Urinary bladder (tissue), 4 donors: ENCODE results near the gene ZNF322. TPM values are rescaled to one million over a fixed set of nuclear protein-coding genes. Genes with fewer than 3 reads are reported as not detected.

ENCODE experiments used
- DNase-seq: peaks from one replicate; pipeline ENCODE4 v3.0.0-alpha.2; 2015; ENCODE audit errors: extremely low spot score
- H3K27ac ChIP-seq: one replicate; pipeline ENCODE4 v1.5.1; 2013; ENCODE audit warnings: low read depth, mild to moderate bottlenecking, moderate library complexity
- H3K36me3 ChIP-seq: one replicate; pipeline ENCODE4 v1.6.1; 2013; ENCODE audit warnings: mild to moderate bottlenecking, moderate library complexity; ENCODE audit not compliant: insufficient read depth
- H3K4me1 ChIP-seq: one replicate; pipeline ENCODE4 v1.6.1; 2013; ENCODE audit warnings: mild to moderate bottlenecking, moderate library complexity; ENCODE audit not compliant: insufficient read depth
- H3K4me3 ChIP-seq: one replicate; pipeline ENCODE4 v1.5.1; 2013; ENCODE audit warnings: low read depth, low read length
- WGBS: extraction: QIAGEN DNeasy Blood & Tissue Kit; methylation state at CpG from one replicate; pipeline ENCODE4 v1.1.7; 2013; 5-methylcytosine and 5-hydroxymethylcytosine counted together
- polyA plus RNA-seq: library from polyadenylated mRNA; stranded (reverse); fragments of 200-250 nt; gene quantifications from one replicate; pipeline ENCODE4 v1.2.3, GENCODE V29; 2013
- total RNA-seq: library from RNA; depleted of rRNA; stranded (reverse); fragments of >200 nt; gene quantifications from one replicate; pipeline ENCODE4 v1.2.3, GENCODE V29; 2014
- donor health status: healthy with polysubstance abuse.
- donor health status: healthy.

ZNF322 gene
- total and polyA plus RNA-seq, 2 donors: 13.0 to 43.1 TPM

GRCh38 chr6:26604026-26604425, 55.5 kb downstream of the ZNF322 start:
- H3K4me3 ChIP-seq: no peak overlapping the region
- no peak for DNase-seq
- WGBS: 62% methylated on average over 3 of the region's 3 CpGs
- no peaks in the 10 kb centered on the region for H3K36me3 ChIP-seq
- no peak overlapping the region for H3K27ac ChIP-seq
- no peaks in the 10 kb centered on the region for H3K4me1 ChIP-seq

DNA sequence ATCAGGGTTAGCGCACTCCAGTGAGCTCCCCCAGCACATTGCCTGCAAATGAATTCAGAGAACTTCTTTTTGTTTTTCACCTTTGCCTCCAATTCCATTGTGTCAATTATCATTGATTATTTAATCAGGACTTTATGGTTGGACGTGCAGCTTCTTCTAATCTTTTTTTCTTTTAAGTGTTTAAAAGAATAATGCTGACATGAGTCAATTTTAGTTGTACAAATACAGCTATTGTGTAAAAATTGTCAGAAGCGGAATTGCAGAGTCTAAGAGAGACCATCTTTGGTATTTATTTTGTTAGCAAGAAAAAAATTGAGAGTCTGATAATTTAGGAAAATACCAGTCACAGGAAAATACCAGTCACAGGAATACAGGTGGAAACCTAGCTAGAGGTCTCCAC, 57.3 kb downstream of the ZNF322 start:
- Histone ChIP-seq H3K36me3 (no peaks in the 10 kb centered on the region), H3K4me3 (no peak overlapping the region), H3K4me1 (peaks cover 2% of the 10 kb centered on the region), H3K27ac (no peak overlapping the region)
- no peak for DNase-seq
- 84% methylated on average over 3 of the region's 3 CpGs for WGBS

DNA sequence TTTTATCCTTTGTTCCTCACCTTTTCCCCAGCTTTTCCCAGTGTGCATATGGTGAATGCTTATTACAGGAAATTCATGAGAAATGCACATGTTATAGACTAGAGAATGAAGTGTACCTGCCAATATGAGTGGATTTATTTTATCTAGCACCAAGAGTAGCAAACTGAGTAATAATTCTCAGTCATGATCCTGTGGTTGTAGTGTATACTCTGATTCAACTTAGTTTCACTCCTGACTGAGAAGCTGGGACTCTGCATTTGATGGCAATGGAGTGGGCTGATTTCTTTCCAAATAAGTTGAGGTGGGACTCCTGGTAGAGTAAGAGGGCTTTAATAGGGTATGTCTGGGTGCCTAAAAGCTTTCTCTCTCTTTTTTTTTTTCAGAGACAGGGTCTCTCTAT, 58.8 kb downstream of the ZNF322 start:
- H3K4me1 ChIP-seq: peaks cover 2% of the 10 kb centered on the region
- no peak overlapping the region for H3K4me3 ChIP-seq
- H3K36me3 ChIP-seq: no peaks in the 10 kb centered on the region
- no peak for DNase-seq
- no peak overlapping the region for H3K27ac ChIP-seq

- Histone ChIP-seq H3K36me3 (no peaks in the 10 kb centered on the region), H3K4me3 (no peak overlapping the region), H3K27ac (no peak overlapping the region), H3K4me1 (peaks cover 2% of the 10 kb centered on the region)
- DNase-seq: no peak
- 78% methylated on average over 1 of the region's 1 CpG for WGBS
These were observed 60.0 kb downstream of the ZNF322 start for GRCh38 chr6:26599591-26599990.

DNA sequence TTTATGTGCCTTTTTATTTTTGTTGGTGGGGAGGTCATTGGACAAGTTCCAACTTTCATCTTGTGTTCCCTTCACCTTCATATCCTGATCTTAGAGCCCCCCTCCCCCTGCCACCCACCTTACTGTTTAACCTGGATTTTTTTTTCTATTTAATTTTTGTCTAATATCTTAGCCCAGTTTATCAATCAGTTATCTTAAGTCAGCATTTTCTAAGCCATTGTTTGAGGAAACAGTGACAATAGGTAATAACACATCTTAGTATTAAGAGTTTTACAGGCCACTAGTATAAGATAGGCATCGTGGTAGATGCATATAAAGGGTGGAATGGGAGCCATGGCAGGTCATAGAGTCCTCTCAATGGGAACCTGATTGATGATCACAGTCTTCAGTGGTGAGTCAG, 60.4 kb downstream of the ZNF322 start:
- Histone ChIP-seq H3K4me1 (peaks cover 2% of the 10 kb centered on the region), H3K27ac (no peak overlapping the region), H3K4me3 (no peak overlapping the region), H3K36me3 (no peaks in the 10 kb centered on the region)
- no peak for DNase-seq
- 89% methylated on average over 1 of the region's 1 CpG for WGBS

DNA sequence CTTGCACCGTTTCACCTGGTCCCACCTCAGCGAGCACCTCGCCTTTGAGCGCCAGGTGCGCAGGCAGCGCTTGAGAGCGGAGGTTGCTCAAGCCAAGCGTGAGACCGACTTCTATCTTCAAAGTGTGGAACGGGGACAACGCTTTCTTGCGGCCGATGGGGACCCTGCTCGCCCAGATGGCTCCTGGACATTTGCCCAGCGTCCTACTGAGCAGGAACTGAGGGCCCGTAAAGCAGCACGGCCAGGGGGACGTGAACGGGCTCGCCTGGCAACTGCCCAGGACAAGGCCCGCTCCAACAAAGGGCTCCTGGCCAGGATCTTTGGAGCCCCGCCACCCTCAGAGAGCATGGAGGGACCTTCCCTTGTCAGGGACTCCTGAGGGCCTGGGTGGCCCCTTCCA, 61.3 kb downstream of the ZNF322 start:
- Histone ChIP-seq H3K4me3 (no peak overlapping the region), H3K36me3 (no peaks in the 10 kb centered on the region), H3K4me1 (peaks cover 2% of the 10 kb centered on the region), H3K27ac (no peak overlapping the region)
- WGBS: 92% methylated on average over 22 of the region's 22 CpGs
- DNase-seq: no peak

GRCh38 chr6:26597821-26598220, 61.7 kb downstream of the ZNF322 start:
- Histone ChIP-seq H3K4me3 (peak overlapping the region; percentile 79), H3K27ac (no peak overlapping the region)

GRCh38 chr6:26597389-26597766, 62.2 kb downstream of the ZNF322 start:
- WGBS: 4% methylated on average over 10 of the region's 10 CpGs
- H3K27ac ChIP-seq: peak overlapping the region; percentile 58
- H3K4me3 ChIP-seq: peak overlapping the region; percentile 79
- no peak for DNase-seq
- no peaks in the 10 kb centered on the region for H3K36me3 ChIP-seq
- peaks cover 2% of the 10 kb centered on the region for H3K4me1 ChIP-seq

More at GRCh38 chr6:26597821-26598220, 61.7 kb downstream of the ZNF322 start:
- H3K36me3 ChIP-seq: no peaks in the 10 kb centered on the region
- H3K4me1 ChIP-seq: peaks cover 2% of the 10 kb centered on the region
- 64% methylated on average over 21 of the region's 21 CpGs for WGBS
- no peak for DNase-seq

DNA sequence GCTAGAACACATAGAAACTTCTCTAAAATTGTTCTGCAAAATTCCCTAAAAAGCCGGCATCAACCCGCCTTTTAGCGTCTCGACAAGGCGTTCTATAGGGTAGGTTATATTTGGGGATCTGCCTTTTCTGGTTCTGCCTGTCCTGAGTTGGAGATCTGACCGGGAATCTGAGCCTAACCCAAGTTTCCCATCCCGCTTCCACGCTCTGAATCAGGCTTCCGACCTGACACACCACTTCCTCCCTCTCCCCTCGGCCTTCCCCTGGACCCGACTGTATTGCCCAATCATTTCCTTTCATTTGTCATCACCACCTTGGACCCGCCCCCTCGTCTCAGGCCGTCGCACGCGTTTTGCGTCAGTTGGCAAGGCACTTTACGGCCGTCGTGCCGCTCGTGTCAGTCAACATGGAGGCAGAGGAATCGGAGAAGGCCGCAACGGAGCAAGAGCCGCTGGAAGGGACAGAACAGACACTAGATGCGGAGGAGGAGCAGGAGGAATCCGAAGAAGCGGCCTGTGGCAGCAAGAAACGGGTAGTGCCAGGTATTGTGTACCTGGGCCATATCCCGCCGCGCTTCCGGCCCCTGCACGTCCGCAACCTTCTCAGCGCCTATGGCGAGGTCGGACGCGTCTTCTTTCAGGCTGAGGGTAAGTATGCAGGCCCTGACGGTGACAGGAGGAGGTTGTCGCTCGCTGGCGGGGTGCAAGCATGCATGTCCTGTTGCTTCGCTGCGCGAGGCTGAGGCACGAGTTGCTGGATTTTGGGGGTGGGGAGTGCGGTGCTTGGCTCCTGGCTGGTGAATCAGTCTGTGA, 62.8 kb downstream of the ZNF322 start, which contains the start of gene ABT1:
ABT1 (plus strand) TSS at position 375 of the 810 bp plus-strand sequence; CDS start at position 405, 30 bp downstream.
- Histone ChIP-seq H3K4me3 (peak within 1 kb of the TSS; percentile 79), H3K4me1 (peaks cover 2% of the 10 kb centered on the region), H3K36me3 (no peaks in the 10 kb centered on the region), H3K27ac (peak within 1 kb of the TSS; percentile 58)
- DNase-seq: peak; percentile 98
- under 1% methylated on average over 51 of the region's 51 CpGs for WGBS

GRCh38 chr6:26595669-26596269, 63.8 kb downstream of the ZNF322 start:
- under 1% methylated on average over 39 of the region's 39 CpGs for WGBS
- Histone ChIP-seq H3K27ac (peak overlapping the region; percentile 54), H3K4me1 (peaks cover 2% of the 10 kb centered on the region), H3K4me3 (peak overlapping the region; percentile 46), H3K36me3 (no peaks in the 10 kb centered on the region)
- no peak for DNase-seq

DNA sequence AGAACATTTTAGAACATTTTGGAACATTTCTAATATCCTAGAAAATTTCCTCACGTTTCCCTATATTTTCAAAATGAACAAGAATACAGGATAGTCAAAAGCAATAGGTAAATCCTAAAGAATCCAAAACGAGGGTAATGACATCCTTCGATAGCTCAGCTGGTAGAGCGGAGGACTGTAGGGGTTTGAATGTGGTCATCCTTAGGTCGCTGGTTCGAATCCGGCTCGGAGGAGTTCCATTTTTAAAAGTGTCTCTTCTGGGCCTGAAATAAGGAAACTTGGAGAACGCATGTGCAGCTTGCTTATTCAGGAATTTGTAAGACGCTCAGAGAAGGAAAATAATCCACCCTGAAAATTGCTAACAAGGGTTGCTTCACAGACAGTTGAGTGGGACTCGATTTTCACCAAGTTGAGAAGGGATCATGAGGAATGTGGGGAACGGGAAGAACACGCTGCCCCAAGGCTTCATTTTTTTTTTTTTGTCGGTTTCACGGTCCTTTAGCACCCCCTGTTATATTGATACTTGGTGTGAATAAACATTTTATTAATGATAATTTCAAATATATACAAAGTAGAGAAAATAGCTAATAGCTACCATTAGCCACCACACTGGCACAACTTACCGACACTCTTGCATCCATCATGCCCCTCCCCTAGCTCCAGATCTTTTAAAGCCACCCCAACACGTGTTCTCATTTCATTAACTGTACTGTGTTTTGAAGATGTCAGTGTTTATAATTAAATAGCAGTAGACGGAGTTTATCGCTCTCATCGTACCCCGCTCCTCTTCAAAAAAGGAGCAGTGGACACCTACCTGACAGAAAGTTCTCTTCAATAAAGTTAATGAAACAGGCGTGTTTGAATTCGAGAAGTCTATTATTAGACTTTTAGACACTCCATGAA, 64.6 kb downstream of the ZNF322 start:
- Histone ChIP-seq H3K4me1 (peaks cover 2% of the 10 kb centered on the region), H3K27ac (no peak overlapping the region), H3K4me3 (peak overlapping the region; percentile 11), H3K36me3 (no peaks in the 10 kb centered on the region)
- no peak for DNase-seq
- WGBS: 17% methylated on average over 23 of the region's 23 CpGs

GRCh38 chr6:26594131-26594498, 65.4 kb downstream of the ZNF322 start:
- Histone ChIP-seq H3K4me3 (no peak overlapping the region), H3K36me3 (no peaks in the 10 kb centered on the region), H3K27ac (no peak overlapping the region), H3K4me1 (peaks cover 2% of the 10 kb centered on the region)
- whole genome bisulfite sequencing: 29% methylated on average over 6 of the region's 6 CpGs
- no peak for DNase-seq

- no peak overlapping the region for H3K4me3 ChIP-seq
- 32% methylated on average over 20 of the region's 20 CpGs for WGBS
- no peak overlapping the region for H3K27ac ChIP-seq
- H3K4me1 ChIP-seq: peaks cover 2% of the 10 kb centered on the region
- no peak for DNase-seq
- H3K36me3 ChIP-seq: no peaks in the 10 kb centered on the region
These were observed 66.0 kb downstream of the ZNF322 start for GRCh38 chr6:26593278-26594130.
